Stomach (tissue), 9 donors: ENCODE measurements around the gene SRCIN1. TPM values are rescaled to one million over a fixed set of nuclear protein-coding genes. Genes with fewer than 3 reads are reported as not detected.

Experiments
- DNase-seq, 2 donors: peaks; one replicate each; pipeline versions ENCODE4 v3.0.0 to v3.0.0-alpha.2; 2013 to 2019
- H3K27ac ChIP-seq, 5 donors: fragments of 200-600 bp in 4 of 5; sonication (generic) in 4 of 5; one replicate each; pipeline ENCODE4 v1.5.1; 2013 to 2019; ENCODE audit warnings: mild to moderate bottlenecking in 1 of 5, moderate library complexity in 1 of 5
- H3K27me3 ChIP-seq, 3 donors: fragments of 200-600 bp; sonication (generic); one replicate each; pipeline ENCODE4 v1.5.1; 2017 to 2019; ENCODE audit warnings: mixed run types in 1 of 3
- H3K36me3 ChIP-seq, 4 donors: fragments of 200-600 bp; sonication (generic); 1 replicate in 3 of 4; 2 replicates in 1 of 4; pipeline ENCODE4 v1.5.1; 2016 to 2019
- H3K4me1 ChIP-seq, 4 donors: fragments of 200-600 bp; sonication (generic); one replicate each; pipeline ENCODE4 v1.5.1; 2016 to 2019
- H3K4me3 ChIP-seq, 4 donors: fragments of 200-600 bp; sonication (generic) in 3 of 4; one replicate each; pipeline ENCODE4 v1.5.1; 2016 to 2019; ENCODE audit warnings: mild to moderate bottlenecking in 1 of 4
- H3K9me3 ChIP-seq, 4 donors: fragments of 200-600 bp; sonication (generic); one replicate each; pipeline ENCODE4 v1.5.1; 2016 to 2019
- EP300 ChIP-seq: sonication (generic); formaldehyde crosslinking; IDR thresholded peaks from one replicate; pipeline ENCODE4 v1.6.1; 2017; ENCODE audit warnings: antibody characterized with exemption
- POLR2A ChIP-seq, 4 donors: fragments of 450-650 bp; IDR thresholded peaks; one replicate each; pipeline ENCODE4 v1.6.1; 2016; ENCODE audit warnings: antibody characterized with exemption in 4 of 4, control low read depth in 2 of 4, mild to moderate bottlenecking in 1 of 4, moderate library complexity in 1 of 4
- POLR2AphosphoS5 ChIP-seq, 3 donors: sonication (generic); formaldehyde crosslinking; IDR thresholded peaks; one replicate each; pipeline ENCODE4 v1.6.1; 2016; ENCODE audit warnings: antibody characterized with exemption in 3 of 3
- WGBS, 5 donors: extraction: QIAGEN DNeasy Blood & Tissue Kit in 3 of 5; methylation state at CpG; one replicate each; pipeline versions ENCODE4 v1.1.5 to v1.1.7; 2013 to 2018; 5-methylcytosine and 5-hydroxymethylcytosine counted together
- intact Hi-C: fragments of 100-400 bp; cut with DNase I; formaldehyde crosslinking; loops from one replicate; pipeline ENCODE4 v1.15.1; 2023; ENCODE audit warnings: low total_unique reads
- polyA plus RNA-seq, 3 donors: library from polyadenylated mRNA; stranded (reverse); fragments of 200-250 nt; gene quantifications; one replicate each; pipeline ENCODE4 v1.2.3, GENCODE V29; 2013
- total RNA-seq, 5 donors: library from RNA; depleted of rRNA; stranded (reverse); fragments of >200 nt; gene quantifications; one replicate each; pipeline versions ENCODE4 v1.1.0 to v1.2.3, GENCODE V29; 2014 to 2016
- TF ChIP-seq, protein P1 (sequence below), 7 experiments: fragments of 450-650 bp in 4 of 7; fragments of 200-600 bp in 3 of 7; sonication (generic) in 3 of 7; IDR thresholded peaks; one replicate each; pipeline ENCODE4 v1.5.1; 2016 to 2019; ENCODE audit warnings: antibody characterized with exemption in 7 of 7, control low read depth in 2 of 7, mild to moderate bottlenecking in 1 of 7
- donor health status: healthy with polysubstance abuse.
- donor health status: Bipolar disorder and iron deficiency.
- donor health status: healthy.

The SRCIN1 gene
- total and polyA plus RNA-seq, 8 donors: 0.29 to 21.9 (median 1.9) TPM

DNA sequence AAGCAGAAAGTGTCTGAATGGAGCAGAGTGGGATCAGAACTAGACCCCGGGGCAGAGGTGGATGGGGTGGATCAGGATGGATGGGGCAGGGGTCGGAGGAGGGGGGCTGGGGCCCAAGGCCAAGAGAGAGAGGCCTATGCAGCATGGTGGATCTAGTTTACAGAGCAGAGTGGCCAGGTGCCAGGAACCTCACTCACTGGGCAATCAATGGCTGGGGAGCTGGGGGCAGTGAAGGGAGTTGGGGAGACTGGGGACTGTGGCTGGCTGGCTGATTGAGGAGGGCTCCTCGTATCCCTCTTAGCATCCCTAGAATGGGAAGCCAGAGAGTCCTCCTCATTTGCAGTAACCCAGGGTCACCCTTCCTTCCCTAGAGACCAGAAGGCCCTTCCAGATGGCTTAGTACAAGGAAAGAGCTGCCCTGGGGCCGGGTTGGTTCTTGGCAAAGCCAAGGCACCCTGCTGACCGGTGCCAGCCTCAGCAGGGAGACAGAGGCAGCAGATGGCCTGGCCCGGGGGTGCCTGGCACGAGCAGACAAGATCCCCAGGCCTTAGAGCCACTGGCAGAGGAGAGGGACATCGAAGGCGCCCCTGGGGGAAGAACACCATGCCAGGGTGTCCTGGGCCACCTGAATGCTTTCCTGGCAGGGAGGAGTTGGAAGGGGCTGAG lies 36.8 kb downstream of the SRCIN1 start:
- H3K27me3 ChIP-seq: peaks cover 0 to 100% (median 69%) of the 10 kb centered on the region in 3 donors
- intact Hi-C loops: loop anchor here (10.0 kb wide), 1 partner anchor 96 kb away; no protein-coding TSS in a partner anchor
- H3K4me1 ChIP-seq: peaks cover 12 to 20% (median 16%) of the 10 kb centered on the region in 4 donors
- no peak overlapping the region for H3K27ac ChIP-seq
- no peak overlapping the region for H3K4me3 ChIP-seq
- TF ChIP-seq, protein P1, sequence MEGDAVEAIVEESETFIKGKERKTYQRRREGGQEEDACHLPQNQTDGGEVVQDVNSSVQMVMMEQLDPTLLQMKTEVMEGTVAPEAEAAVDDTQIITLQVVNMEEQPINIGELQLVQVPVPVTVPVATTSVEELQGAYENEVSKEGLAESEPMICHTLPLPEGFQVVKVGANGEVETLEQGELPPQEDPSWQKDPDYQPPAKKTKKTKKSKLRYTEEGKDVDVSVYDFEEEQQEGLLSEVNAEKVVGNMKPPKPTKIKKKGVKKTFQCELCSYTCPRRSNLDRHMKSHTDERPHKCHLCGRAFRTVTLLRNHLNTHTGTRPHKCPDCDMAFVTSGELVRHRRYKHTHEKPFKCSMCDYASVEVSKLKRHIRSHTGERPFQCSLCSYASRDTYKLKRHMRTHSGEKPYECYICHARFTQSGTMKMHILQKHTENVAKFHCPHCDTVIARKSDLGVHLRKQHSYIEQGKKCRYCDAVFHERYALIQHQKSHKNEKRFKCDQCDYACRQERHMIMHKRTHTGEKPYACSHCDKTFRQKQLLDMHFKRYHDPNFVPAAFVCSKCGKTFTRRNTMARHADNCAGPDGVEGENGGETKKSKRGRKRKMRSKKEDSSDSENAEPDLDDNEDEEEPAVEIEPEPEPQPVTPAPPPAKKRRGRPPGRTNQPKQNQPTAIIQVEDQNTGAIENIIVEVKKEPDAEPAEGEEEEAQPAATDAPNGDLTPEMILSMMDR (IDR thresholded peaks at IDR 0.05): no peak
- TF ChIP-seq POLR2AphosphoS5 (IDR thresholded peaks at IDR 0.05) (no peak), EP300 (no peak)
- H3K9me3 ChIP-seq: no peaks in the 10 kb centered on the region
- H3K36me3 ChIP-seq: no peaks in the 10 kb centered on the region
- DNase-seq: no peak
- 72 to 83% (median 76%) methylated on average over 8 to 9 of the region's 9 CpGs for WGBS, 5 donors

GRCh38 chr17:38568274-38568673 lies 37.5 kb downstream of the SRCIN1 start:
- DNase-seq: no peak
- intact Hi-C loops: loop anchor here (10.0 kb wide), 1 partner anchor 97 kb away; no protein-coding TSS in a partner anchor
- 71 to 86% (median 77%) methylated on average over 6 of the region's 6 CpGs for WGBS, 5 donors

GRCh38 chr17:38567350-38567749 lies 38.4 kb downstream of the SRCIN1 start:
- no peaks in the 10 kb centered on the region for H3K9me3 ChIP-seq
- 90 to 95% (median 90%) methylated on average over 2 of the region's 2 CpGs for WGBS, 5 donors

More at GRCh38 chr17:38568274-38568673, 37.5 kb downstream of the SRCIN1 start:
- Histone ChIP-seq H3K9me3 (no peaks in the 10 kb centered on the region), H3K27me3 (peaks cover 0 to 100% (median 69%) of the 10 kb centered on the region in 3 donors), H3K4me3 (no peak overlapping the region), H3K27ac (no peak overlapping the region), H3K36me3 (no peaks in the 10 kb centered on the region), H3K4me1 (peaks cover 15 to 27% (median 17%) of the 10 kb centered on the region in 4 donors)
- TF ChIP-seq EP300 (no peak), POLR2AphosphoS5 (IDR thresholded peaks at IDR 0.05) (no peak), POLR2A (IDR thresholded peaks at IDR 0.05) (no peak)
- TF ChIP-seq, protein P1 (IDR thresholded peaks at IDR 0.05): no peak

GRCh38 chr17:38566666-38567031 lies 39.1 kb downstream of the SRCIN1 start:
- intact Hi-C loops: loop anchor here (10.0 kb wide), 1 partner anchor 98 kb away; no protein-coding TSS in a partner anchor
- no peak for DNase-seq
- Histone ChIP-seq H3K4me3 (no peak overlapping the region), H3K27me3 (peaks cover 12 to 100% (median 69%) of the 10 kb centered on the region in 3 donors), H3K36me3 (no peaks in the 10 kb centered on the region), H3K27ac (no peak overlapping the region), H3K9me3 (no peaks in the 10 kb centered on the region), H3K4me1 (peaks cover under 1 to 21% (median 3%) of the 10 kb centered on the region in 4 donors)
- 70 to 83% (median 74%) methylated on average over 5 of the region's 5 CpGs for WGBS, 5 donors
- no peak for TF ChIP-seq POLR2AphosphoS5 (IDR thresholded peaks at IDR 0.05)
- no peak for TF ChIP-seq EP300
- TF ChIP-seq, protein P1 (IDR thresholded peaks at IDR 0.05): no peak
- TF ChIP-seq POLR2A (IDR thresholded peaks at IDR 0.05): no peak

More at GRCh38 chr17:38567350-38567749, 38.4 kb downstream of the SRCIN1 start:
- no peak for DNase-seq
- Histone ChIP-seq H3K4me1 (peaks cover 7 to 23% (median 8%) of the 10 kb centered on the region in 4 donors), H3K36me3 (no peaks in the 10 kb centered on the region), H3K4me3 (no peak overlapping the region), H3K27me3 (peaks cover 6 to 100% (median 69%) of the 10 kb centered on the region in 3 donors), H3K27ac (no peak overlapping the region)
- intact Hi-C loops: loop anchor here (10.0 kb wide), 1 partner anchor 97 kb away; no protein-coding TSS in a partner anchor
- no peak for TF ChIP-seq POLR2AphosphoS5 (IDR thresholded peaks at IDR 0.05)
- TF ChIP-seq, protein P1 (IDR thresholded peaks at IDR 0.05): no peak
- no peak for TF ChIP-seq POLR2A (IDR thresholded peaks at IDR 0.05)
- no peak for TF ChIP-seq EP300
